ENCODE data around the gene UBR3.
"Not testable (repeated sequence)": the region's sequence is repeated elsewhere in the genome, so short reads cannot be mapped to it uniquely, and the experiment has no call there.

The UBR3 gene

DNA sequence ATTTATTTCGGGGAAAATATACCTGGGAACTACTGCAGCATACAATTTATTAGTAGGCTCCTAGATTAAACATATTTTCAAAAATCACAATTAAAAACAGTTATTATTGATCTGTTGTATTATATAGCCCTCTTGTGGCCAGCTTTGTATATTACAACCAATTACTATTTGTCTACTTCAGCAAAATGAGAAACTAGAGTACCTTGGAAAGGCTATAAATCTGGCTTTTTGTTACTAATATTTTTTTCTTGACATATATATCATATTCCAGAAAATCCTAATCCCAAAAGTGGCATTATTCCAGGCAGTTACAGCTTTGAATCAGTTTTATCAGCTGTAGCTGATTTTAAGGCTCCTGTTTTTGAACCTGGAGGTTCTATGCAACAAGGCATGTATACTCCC, 101.2 kb downstream of the UBR3 start:
- TF ChIP-seq, protein P1, sequence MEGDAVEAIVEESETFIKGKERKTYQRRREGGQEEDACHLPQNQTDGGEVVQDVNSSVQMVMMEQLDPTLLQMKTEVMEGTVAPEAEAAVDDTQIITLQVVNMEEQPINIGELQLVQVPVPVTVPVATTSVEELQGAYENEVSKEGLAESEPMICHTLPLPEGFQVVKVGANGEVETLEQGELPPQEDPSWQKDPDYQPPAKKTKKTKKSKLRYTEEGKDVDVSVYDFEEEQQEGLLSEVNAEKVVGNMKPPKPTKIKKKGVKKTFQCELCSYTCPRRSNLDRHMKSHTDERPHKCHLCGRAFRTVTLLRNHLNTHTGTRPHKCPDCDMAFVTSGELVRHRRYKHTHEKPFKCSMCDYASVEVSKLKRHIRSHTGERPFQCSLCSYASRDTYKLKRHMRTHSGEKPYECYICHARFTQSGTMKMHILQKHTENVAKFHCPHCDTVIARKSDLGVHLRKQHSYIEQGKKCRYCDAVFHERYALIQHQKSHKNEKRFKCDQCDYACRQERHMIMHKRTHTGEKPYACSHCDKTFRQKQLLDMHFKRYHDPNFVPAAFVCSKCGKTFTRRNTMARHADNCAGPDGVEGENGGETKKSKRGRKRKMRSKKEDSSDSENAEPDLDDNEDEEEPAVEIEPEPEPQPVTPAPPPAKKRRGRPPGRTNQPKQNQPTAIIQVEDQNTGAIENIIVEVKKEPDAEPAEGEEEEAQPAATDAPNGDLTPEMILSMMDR (IDR thresholded peaks at IDR 0.05; ENCODE audit: insufficient read depth, missing control alignments) = peak; percentile 67
- peak; percentile 84 for FAIRE-seq
- DNase-seq (ENCODE audit: insufficient read length, low spot score) = no peak

DNA sequence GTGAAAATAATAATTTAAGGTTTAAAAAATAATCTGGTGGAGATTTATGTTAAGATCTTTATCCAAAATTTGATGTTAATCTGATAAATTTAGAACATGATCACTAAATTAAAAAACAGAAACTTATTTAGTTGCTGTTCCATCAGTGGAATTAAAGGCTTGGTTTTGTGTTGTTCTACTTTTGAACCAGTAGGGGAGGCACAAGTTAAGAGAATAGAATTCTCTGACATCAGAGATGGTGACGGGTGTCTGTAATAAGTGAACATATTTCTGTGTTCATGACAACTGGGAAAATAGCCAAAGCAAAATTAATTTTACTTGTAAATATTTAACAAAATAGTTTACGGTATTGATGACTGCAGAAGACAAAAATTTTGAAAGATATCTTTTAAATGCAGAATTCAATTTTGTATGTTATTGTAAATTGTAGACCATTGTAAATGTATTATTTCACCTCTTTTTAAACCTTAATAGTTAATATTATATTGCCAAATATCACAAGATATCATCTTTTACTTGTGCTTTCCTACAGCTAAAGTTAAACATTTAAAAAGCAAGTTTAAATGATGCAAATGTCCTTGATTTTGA, 106.0 kb downstream of the UBR3 start:
- FAIRE-seq (peak; percentile 79), DNase-seq (ENCODE audit: insufficient read length, low spot score) (no peak)
- TF ChIP-seq, protein P1 (IDR thresholded peaks at IDR 0.05; ENCODE audit: insufficient read depth, missing control alignments) = peak; percentile 69

DNA sequence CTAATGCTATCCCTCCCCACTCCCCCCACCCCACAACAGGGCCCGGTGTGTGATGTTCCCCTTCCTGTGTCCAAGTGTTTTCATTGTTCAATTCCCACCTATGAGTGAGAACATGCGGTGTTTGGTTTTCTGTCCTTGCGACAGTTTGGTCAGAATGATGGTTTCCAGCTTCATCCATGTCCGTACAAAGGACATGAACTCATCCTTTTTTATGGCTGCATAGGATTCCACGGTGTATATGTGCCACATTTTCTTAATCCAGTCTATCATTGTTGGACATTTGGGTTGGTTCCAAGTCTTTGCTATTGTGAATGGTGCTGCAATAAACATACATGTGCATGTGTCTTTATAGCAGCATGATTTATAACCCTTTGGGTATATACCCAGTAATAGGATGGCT, 109.4 kb downstream of the UBR3 start:
- not testable (repeated sequence) for FAIRE-seq; DNase-seq (ENCODE audit: insufficient read length, low spot score)

DNA sequence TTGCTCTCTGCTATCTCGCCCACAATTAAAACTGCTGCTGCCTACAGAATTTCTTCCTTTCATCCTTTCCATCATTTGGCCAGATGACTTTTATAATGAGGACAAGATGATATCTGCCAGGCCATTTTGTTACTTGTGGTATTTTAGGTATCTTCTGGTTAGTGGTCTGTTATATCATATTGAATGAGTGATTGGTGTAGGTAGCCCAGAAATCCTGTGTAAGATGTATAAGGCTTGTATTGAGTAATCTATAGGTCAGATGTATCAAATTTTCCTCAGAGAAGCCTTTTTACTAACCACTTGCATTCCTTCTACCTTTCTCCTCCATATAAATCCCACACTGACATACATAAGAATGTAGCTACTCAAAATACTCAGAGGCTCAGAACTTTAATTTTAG, 118.3 kb downstream of the UBR3 start:
- peak; percentile 88 for FAIRE-seq
- TF ChIP-seq, protein P1 (IDR thresholded peaks at IDR 0.05; ENCODE audit: insufficient read depth, missing control alignments) = no peak
- no peak for DNase-seq (ENCODE audit: insufficient read length, low spot score)

DNA sequence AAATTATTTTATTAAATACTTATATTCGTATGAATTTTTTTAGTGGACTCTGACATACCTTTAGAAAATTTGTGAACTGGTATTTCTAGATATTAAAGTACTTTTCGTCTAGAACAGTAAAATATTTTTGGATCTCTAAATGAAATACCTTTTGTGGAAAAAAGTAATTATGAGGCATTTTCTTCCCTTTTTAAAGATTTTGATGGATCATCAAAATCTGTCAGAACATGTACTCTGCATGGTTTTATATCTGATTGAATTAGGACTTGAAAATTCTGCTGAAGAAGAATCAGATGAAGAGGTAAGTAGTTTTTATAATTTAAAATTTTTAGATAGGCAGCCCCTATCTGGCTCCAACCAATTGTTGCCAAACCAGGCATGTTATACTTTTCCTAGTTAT, 118.8 kb downstream of the UBR3 start:
- DNase-seq (ENCODE audit: insufficient read length, low spot score) = no peak
- TF ChIP-seq, protein P1 (IDR thresholded peaks at IDR 0.05; ENCODE audit: insufficient read depth, missing control alignments) = no peak
- no peak for FAIRE-seq

DNA sequence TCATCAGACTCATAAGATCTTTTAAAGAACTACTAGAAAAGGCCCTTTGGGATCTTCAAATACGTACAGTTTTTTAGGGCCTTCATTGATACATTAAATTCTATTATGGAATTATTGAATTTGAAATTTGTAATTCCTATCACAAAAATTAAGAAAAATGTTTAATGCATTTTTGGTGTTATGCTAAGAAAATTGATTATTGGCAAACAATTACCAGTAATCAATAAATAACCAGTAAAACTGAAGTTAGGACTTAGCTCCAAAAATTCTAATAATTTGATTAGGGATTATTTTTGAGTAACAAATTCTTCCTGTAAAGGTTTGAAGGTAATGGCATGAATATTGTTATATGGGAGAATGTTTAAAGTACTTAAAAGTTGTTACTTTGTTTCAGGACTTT, 119.3 kb downstream of the UBR3 start:
- TF ChIP-seq, protein P1 (IDR thresholded peaks at IDR 0.05; ENCODE audit: insufficient read depth, missing control alignments) = no peak
- FAIRE-seq = peak; percentile 82

DNA sequence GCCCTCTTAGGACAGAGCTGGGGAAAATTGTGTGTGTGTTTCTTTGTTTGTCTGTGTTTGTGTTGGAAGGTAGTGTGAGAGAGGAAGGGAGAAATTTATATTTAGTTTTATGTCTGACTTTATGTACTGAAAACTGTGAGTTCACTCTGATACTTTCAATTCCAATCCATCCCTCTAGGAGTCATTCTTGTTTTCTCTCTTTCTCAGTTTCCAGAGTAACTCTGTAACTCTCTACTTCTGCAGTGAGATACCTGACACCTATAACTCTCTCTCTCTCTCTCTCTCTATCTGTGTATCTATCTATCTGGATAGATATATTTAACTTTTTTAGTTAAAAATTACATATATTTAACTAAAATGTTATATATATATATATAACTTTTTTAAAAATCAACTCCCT, 128.7 kb downstream of the UBR3 start:
- TF ChIP-seq, protein P1 (IDR thresholded peaks at IDR 0.05; ENCODE audit: insufficient read depth, missing control alignments) = no peak
- no peak for FAIRE-seq
- DNase-seq (ENCODE audit: insufficient read length, low spot score) = no peak

More for the DNA sequence above, 119.3 kb downstream of the UBR3 start:
- DNase-seq (ENCODE audit: insufficient read length, low spot score) = no peak

DNA sequence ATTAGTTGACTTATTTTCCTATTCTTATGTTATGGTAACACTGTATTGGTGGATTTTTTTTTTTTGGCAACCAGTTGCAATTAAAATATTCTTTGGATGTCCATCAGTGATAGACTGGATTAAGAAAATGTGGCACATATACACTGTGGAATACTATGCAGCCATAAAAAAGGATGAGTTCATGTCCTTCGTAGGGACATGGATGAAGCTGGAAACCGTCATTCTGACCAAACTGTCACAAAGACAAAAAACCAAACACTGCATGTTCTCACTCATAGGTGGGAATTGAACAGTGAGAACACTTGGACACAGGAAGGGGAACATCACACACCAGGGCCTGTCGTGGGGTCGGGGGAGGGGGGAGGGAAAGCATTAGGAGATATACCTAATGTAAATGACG, 130.0 kb downstream of the UBR3 start:
- not testable (repeated sequence) for DNase-seq (ENCODE audit: insufficient read length, low spot score); FAIRE-seq

All from D721Med (cell line).